ENCODE measurements around the gene CEMP1. TPM values are rescaled to one million over a fixed set of nuclear protein-coding genes. Genes with fewer than 3 reads are reported as not detected.

The CEMP1 gene
- polyA plus RNA-seq, 1 experiment: not detected

- no peak for TF ChIP-seq CTCF (IDR thresholded peaks at IDR 0.05; ENCODE audit: insufficient read depth, low read depth, low read length)
- no peak for DNase-seq (ENCODE audit: low read depth)
- ChIA-PET POLR2A (no interaction called here), CTCF (no interaction called here)
- Histone ChIP-seq H3K27me3 (ENCODE audit: control insufficient read depth, insufficient read depth, low read length) (no peaks in the 10 kb centered on the region), H3K36me3 (ENCODE audit: control insufficient read depth, insufficient read depth, low read length) (peaks cover 41% of the 10 kb centered on the region), H3K4me3 (ENCODE audit: low read depth, low read length) (no peak overlapping the region)
Observed at GRCh38 chr16:2526135-2526534, 5.1 kb downstream of the CEMP1 start.

GRCh38 chr16:2524339-2524938, 6.8 kb downstream of the CEMP1 start:
- H3K4me3 ChIP-seq (ENCODE audit: low read depth, low read length): no peak overlapping the region
- no peak for DNase-seq (ENCODE audit: low read depth)
- CTCF ChIA-PET: no interaction called here
- no peaks in the 10 kb centered on the region for H3K27me3 ChIP-seq (ENCODE audit: control insufficient read depth, insufficient read depth, low read length)
- peaks cover 34% of the 10 kb centered on the region for H3K36me3 ChIP-seq (ENCODE audit: control insufficient read depth, insufficient read depth, low read length)
- POLR2A ChIA-PET: no interaction called here
- TF ChIP-seq CTCF (IDR thresholded peaks at IDR 0.05; ENCODE audit: insufficient read depth, low read depth, low read length): no peak

- no peak for DNase-seq (ENCODE audit: low read depth)
- CTCF ChIA-PET: no interaction called here
- TF ChIP-seq CTCF (IDR thresholded peaks at IDR 0.05; ENCODE audit: insufficient read depth, low read depth, low read length): no peak
- H3K36me3 ChIP-seq (ENCODE audit: control insufficient read depth, insufficient read depth, low read length): peaks cover 34% of the 10 kb centered on the region
- POLR2A ChIA-PET: no interaction called here
- H3K4me3 ChIP-seq (ENCODE audit: low read depth, low read length): no peak overlapping the region
- H3K27me3 ChIP-seq (ENCODE audit: control insufficient read depth, insufficient read depth, low read length): no peaks in the 10 kb centered on the region
Observed at GRCh38 chr16:2523801-2524231, 7.4 kb downstream of the CEMP1 start.

GRCh38 chr16:2520784-2521531, 10.2 kb downstream of the CEMP1 start:
- CTCF ChIA-PET: interaction anchor here (0.5 kb wide), 1 partner anchor 130 kb away, joined by 3 read pairs; no protein-coding TSS in a partner anchor
- POLR2A ChIA-PET: interaction anchor here (0.8 kb wide), 1 partner anchor 502 kb away, joined by 3 read pairs; no protein-coding TSS in a partner anchor
- Histone ChIP-seq H3K4me3 (ENCODE audit: low read depth, low read length) (peak overlapping the region; percentile 63), H3K36me3 (ENCODE audit: control insufficient read depth, insufficient read depth, low read length) (peaks cover 18% of the 10 kb centered on the region), H3K27me3 (ENCODE audit: control insufficient read depth, insufficient read depth, low read length) (no peaks in the 10 kb centered on the region)
- no peak for DNase-seq (ENCODE audit: low read depth)
- TF ChIP-seq CTCF (IDR thresholded peaks at IDR 0.05; ENCODE audit: insufficient read depth, low read depth, low read length): no peak

- no peak for TF ChIP-seq CTCF (IDR thresholded peaks at IDR 0.05; ENCODE audit: insufficient read depth, low read depth, low read length)
- Histone ChIP-seq H3K36me3 (ENCODE audit: control insufficient read depth, insufficient read depth, low read length) (peaks cover 18% of the 10 kb centered on the region), H3K4me3 (ENCODE audit: low read depth, low read length) (peak within 1 kb of the TSS; percentile 63), H3K27me3 (ENCODE audit: control insufficient read depth, insufficient read depth, low read length) (no peaks in the 10 kb centered on the region)
- DNase-seq (ENCODE audit: low read depth): peak; percentile 42
- ChIA-PET CTCF (interaction anchor here (0.6 to 0.8 kb wide), 3 partner anchors 9 to 32 kb away, joined by 3 read pairs; partner anchors contain the start of gene CEMP1), POLR2A (interaction anchor here (0.8 kb wide), 1 partner anchor 503 kb away, joined by 3 read pairs; no protein-coding TSS in a partner anchor)
Observed at GRCh38 chr16:2520097-2520783, 11.0 kb downstream of the CEMP1 start, which contains the start of gene AMDHD2. AMDHD2 (plus strand) TSS chr16:2520371; CDS start chr16:2520459, 88 bp downstream.

Data from BJ (cell line).